ENCODE measurements around the gene EEF2KMT. TPM values are rescaled to one million over a fixed set of nuclear protein-coding genes. Genes with fewer than 3 reads are reported as not detected.
"Not testable (repeated sequence)": the region's sequence is repeated elsewhere in the genome, so short reads cannot be mapped to it uniquely, and the experiment has no call there.

EEF2KMT gene
- total RNA-seq, 1 donor from 2014 or later, result 12.1 TPM

GRCh38 chr16:5046914-5047313 is 50.7 kb downstream of the EEF2KMT start:
- intact Hi-C loops (cut with micrococcal nuclease), result no loop called here

GRCh38 chr16:5045499-5046115 is 52.0 kb downstream of the EEF2KMT start:
- intact Hi-C loops (cut with micrococcal nuclease), result no loop called here

- intact Hi-C loops (cut with micrococcal nuclease), result not testable (repeated sequence)
Measured at GRCh38 chr16:5044581-5044980, 53.0 kb downstream of the EEF2KMT start.

- intact Hi-C loops (cut with micrococcal nuclease), result no loop called here
Measured at GRCh38 chr16:5044011-5044540, 53.5 kb downstream of the EEF2KMT start.

- intact Hi-C loops (cut with micrococcal nuclease), result no loop called here
Measured at GRCh38 chr16:5042574-5043171, 54.9 kb downstream of the EEF2KMT start.

GRCh38 chr16:5041600-5042133 is 55.9 kb downstream of the EEF2KMT start:
- intact Hi-C loops (cut with micrococcal nuclease), result no loop called here

GRCh38 chr16:5040451-5040850 is 57.1 kb downstream of the EEF2KMT start:
- intact Hi-C loops (cut with micrococcal nuclease), result no loop called here

GRCh38 chr16:5036228-5037156 is 61.1 kb downstream of the EEF2KMT start:
- intact Hi-C loops (cut with micrococcal nuclease), result loop anchor here (5.0 kb wide), 1 partner anchor 914 kb away; no protein-coding TSS in a partner anchor

GRCh38 chr16:5035909-5036227 is 61.7 kb downstream of the EEF2KMT start:
- intact Hi-C loops (cut with micrococcal nuclease), result loop anchor here (5.0 kb wide), 1 partner anchor 914 kb away; no protein-coding TSS in a partner anchor

Other genes starting within 250 kb of the EEF2KMT start
- not detected in 2 replicates for gene PPL, start 160.6 kb downstream of the EEF2KMT start, total RNA-seq
- gene SEC14L5, start 139.5 kb downstream of the EEF2KMT start, total RNA-seq, result not detected in 2 replicates
- gene NAGPA, start 63.9 kb downstream of the EEF2KMT start, total RNA-seq, result 14.5 and 14.9 TPM in 2 replicates
- gene C16orf89, start 31.8 kb downstream of the EEF2KMT start, total RNA-seq, result not detected in 2 replicates
- gene ALG1, start 26.0 kb downstream of the EEF2KMT start, total RNA-seq, result 34.1 and 34.5 TPM in 2 replicates

All from T-helper 1 cell treated with Interleukin-12 subunit alpha and Interleukin-12 subunit beta and Interleukin-4 antibody, amounts not matched to agents 30 ng/mL and 1 ng/mL, for 36 hours (primary cell).